ENCODE measurements around the gene TBC1D22B.

- TF ChIP-seq, protein P1, sequence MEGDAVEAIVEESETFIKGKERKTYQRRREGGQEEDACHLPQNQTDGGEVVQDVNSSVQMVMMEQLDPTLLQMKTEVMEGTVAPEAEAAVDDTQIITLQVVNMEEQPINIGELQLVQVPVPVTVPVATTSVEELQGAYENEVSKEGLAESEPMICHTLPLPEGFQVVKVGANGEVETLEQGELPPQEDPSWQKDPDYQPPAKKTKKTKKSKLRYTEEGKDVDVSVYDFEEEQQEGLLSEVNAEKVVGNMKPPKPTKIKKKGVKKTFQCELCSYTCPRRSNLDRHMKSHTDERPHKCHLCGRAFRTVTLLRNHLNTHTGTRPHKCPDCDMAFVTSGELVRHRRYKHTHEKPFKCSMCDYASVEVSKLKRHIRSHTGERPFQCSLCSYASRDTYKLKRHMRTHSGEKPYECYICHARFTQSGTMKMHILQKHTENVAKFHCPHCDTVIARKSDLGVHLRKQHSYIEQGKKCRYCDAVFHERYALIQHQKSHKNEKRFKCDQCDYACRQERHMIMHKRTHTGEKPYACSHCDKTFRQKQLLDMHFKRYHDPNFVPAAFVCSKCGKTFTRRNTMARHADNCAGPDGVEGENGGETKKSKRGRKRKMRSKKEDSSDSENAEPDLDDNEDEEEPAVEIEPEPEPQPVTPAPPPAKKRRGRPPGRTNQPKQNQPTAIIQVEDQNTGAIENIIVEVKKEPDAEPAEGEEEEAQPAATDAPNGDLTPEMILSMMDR (IDR thresholded peaks at IDR 0.05): no peak
- no peak for TF ChIP-seq POLR2A (IDR thresholded peaks at IDR 0.05)
These were observed 57.6 kb downstream of the TBC1D22B start for GRCh38 chr6:37315157-37315515.
